Colonic mucosa (tissue), 4 donors: Measurements from ENCODE around the gene DIP2A. TPM values are rescaled to one million over a fixed set of nuclear protein-coding genes. Genes with fewer than 3 reads are reported as not detected.

Experiments
- DNase-seq: peaks from one replicate; pipeline ENCODE4 v3.0.0-alpha.2; 2020
- H3K27ac ChIP-seq: fragments of 200-600 bp; one replicate; pipeline ENCODE4 v1.8.0; 2021
- H3K27me3 ChIP-seq: fragments of 200-600 bp; one replicate; pipeline ENCODE4 v1.8.0; 2021
- H3K36me3 ChIP-seq: fragments of 200-600 bp; one replicate; pipeline ENCODE4 v1.8.0; 2021
- H3K4me1 ChIP-seq: fragments of 200-600 bp; one replicate; pipeline ENCODE4 v1.8.0; 2021; ENCODE audit warnings: mild to moderate bottlenecking
- H3K4me3 ChIP-seq: fragments of 200-600 bp; one replicate; pipeline ENCODE4 v1.8.0; 2021
- H3K9ac ChIP-seq, 2 donors: one replicate each; pipeline ENCODE4 v1.7.0; 2013; ENCODE audit warnings: control low read depth in 2 of 2, low read depth in 2 of 2, low read length in 2 of 2
- H3K9me3 ChIP-seq: fragments of 200-600 bp; one replicate; pipeline ENCODE4 v1.8.0; 2021
- CTCF ChIP-seq: fragments of 200-600 bp; IDR thresholded peaks from one replicate; pipeline ENCODE4 v1.8.0; 2022; ENCODE audit warnings: antibody characterized with exemption, mild to moderate bottlenecking
- intact Hi-C: fragments of 100-400 bp; cut with DNase I; formaldehyde crosslinking; loops from one replicate; pipeline ENCODE4 v1.14.1; 2022
- total RNA-seq, 2 donors: library from RNA; stranded (reverse); fragmentation: NEBNext Ultra II Directional in 1 of 2; extraction: Animal tissue kit (Norgen Biotek cat#: 25700) in 1 of 2; gene quantifications; one replicate each; pipeline ENCODE4 v1.2.1, GENCODE V29; 2021
- donor health status: healthy.
- donor health status: DM: no; HTN: no; CAD: no.
- donor health status: DM: no; HTN: no; CAD: no.

DIP2A gene
- total RNA-seq, 2 donors from 2014 or later: 40.4 to 41.0 TPM

DNA sequence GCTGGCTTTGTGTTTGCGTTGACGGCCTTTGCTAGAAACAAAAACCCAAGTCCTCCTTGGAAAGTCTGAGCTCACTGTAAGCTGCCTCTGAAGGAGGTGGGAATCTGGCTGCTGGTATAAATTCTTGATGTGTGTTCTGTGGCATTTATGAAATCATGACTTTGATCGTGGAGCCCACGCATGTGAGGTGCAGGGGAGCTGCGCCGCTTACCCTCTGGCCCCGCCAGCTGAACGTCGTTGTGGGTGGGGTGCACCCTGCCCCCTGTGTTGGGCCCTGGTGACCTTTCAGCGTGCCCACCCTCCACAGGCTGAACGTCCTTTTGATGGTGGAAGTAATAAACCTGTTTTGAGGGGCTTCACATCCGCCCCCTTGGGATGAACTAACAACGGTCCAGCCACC is 21.2 kb upstream of the DIP2A start:
- no peak for DNase-seq
- TF ChIP-seq CTCF: no peak
- H3K27me3 ChIP-seq: no peaks in the 10 kb centered on the region
- no peaks in the 10 kb centered on the region for H3K36me3 ChIP-seq
- no peaks in the 10 kb centered on the region for H3K9me3 ChIP-seq
- no peak overlapping the region for H3K4me3 ChIP-seq
- no peaks in the 10 kb centered on the region for H3K4me1 ChIP-seq
- no peak overlapping the region for H3K27ac ChIP-seq
- H3K9ac ChIP-seq: no peak overlapping the region
- intact Hi-C loops: no loop called here

- no peaks in the 10 kb centered on the region for H3K36me3 ChIP-seq
- no peak overlapping the region for H3K4me3 ChIP-seq
- H3K27ac ChIP-seq: no peak overlapping the region
- TF ChIP-seq CTCF: no peak
- no peaks in the 10 kb centered on the region for H3K27me3 ChIP-seq
- no peak overlapping the region for H3K9ac ChIP-seq
- H3K4me1 ChIP-seq: no peaks in the 10 kb centered on the region
- H3K9me3 ChIP-seq: no peaks in the 10 kb centered on the region
- no peak for DNase-seq
- intact Hi-C loops: no loop called here
Observed at GRCh38 chr21:46438241-46438640, 20.4 kb upstream of the DIP2A start.

DNA sequence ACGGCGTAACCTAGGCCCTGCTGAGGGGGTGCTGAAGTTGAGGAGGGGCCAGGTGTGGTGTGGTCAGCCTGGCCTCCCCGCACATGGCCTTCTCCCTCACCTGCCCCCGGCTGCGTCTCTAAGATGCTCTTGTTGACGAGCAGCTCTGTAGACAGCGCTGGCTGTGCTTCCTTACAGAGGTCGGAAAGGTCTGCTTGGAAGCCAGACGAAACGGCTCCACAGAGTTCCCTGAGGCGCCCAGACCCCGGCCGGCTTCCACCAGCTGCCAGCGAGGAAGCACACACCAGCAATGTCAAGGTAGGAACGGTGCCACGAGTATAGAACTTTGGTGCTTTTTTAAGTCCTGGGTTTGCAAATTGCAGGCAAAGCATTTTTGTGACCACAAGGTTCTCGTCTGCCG is 18.8 kb upstream of the DIP2A start:
- H3K4me3 ChIP-seq: no peak overlapping the region
- H3K27ac ChIP-seq: no peak overlapping the region
- H3K4me1 ChIP-seq: no peaks in the 10 kb centered on the region
- no peak for DNase-seq
- H3K9ac ChIP-seq: no peak overlapping the region
- H3K9me3 ChIP-seq: no peaks in the 10 kb centered on the region
- H3K36me3 ChIP-seq: no peaks in the 10 kb centered on the region
- no peak for TF ChIP-seq CTCF
- no peaks in the 10 kb centered on the region for H3K27me3 ChIP-seq
- intact Hi-C loops: no loop called here

GRCh38 chr21:46441331-46441730 is 17.4 kb upstream of the DIP2A start:
- Histone ChIP-seq H3K9ac (no peak overlapping the region), H3K36me3 (no peaks in the 10 kb centered on the region), H3K4me3 (no peak overlapping the region), H3K27ac (no peak overlapping the region), H3K9me3 (no peaks in the 10 kb centered on the region), H3K27me3 (no peaks in the 10 kb centered on the region), H3K4me1 (no peaks in the 10 kb centered on the region)
- DNase-seq: no peak
- no peak for TF ChIP-seq CTCF
- intact Hi-C loops: no loop called here

DNA sequence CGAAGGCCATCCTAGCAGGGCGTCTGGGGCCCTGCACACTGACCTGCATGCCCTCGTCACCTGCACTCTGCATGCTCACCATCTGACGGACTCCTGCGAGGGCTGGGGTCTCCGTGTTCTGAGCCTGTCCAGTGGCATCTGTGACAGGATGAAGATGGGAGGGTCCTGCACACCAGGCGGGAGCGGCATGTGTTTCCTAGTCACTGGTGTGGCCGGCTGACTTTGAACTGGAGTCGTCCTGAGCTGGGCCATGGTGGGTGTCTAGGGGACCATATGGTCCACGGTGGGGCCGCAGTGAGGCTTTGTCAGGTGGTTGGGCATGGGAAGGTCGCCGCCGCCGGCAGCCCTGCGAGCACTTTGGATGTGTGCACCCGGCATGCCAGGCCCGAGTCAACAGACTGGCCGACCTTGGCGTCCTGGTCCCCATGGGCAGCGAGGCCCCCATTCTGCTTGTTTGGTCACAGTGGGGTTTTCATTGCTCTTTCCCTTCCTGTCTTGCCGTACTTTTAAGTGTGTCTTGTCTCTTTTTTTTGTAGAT is 16.7 kb upstream of the DIP2A start:
- no peak for DNase-seq
- TF ChIP-seq CTCF: no peak
- no peaks in the 10 kb centered on the region for H3K36me3 ChIP-seq

More for the DNA sequence above, 16.7 kb upstream of the DIP2A start:
- peaks cover 1% of the 10 kb centered on the region for H3K4me1 ChIP-seq
- no peak overlapping the region for H3K27ac ChIP-seq
- H3K4me3 ChIP-seq: no peak overlapping the region
- H3K27me3 ChIP-seq: no peaks in the 10 kb centered on the region
- H3K9ac ChIP-seq: no peak overlapping the region
- no peaks in the 10 kb centered on the region for H3K9me3 ChIP-seq
- intact Hi-C loops: no loop called here
